ENCODE results near the gene FAM240A.
"Not testable (repeated sequence)": the region's sequence is repeated elsewhere in the genome, so short reads cannot be mapped to it uniquely, and the experiment has no call there.

Gene FAM240A

DNA sequence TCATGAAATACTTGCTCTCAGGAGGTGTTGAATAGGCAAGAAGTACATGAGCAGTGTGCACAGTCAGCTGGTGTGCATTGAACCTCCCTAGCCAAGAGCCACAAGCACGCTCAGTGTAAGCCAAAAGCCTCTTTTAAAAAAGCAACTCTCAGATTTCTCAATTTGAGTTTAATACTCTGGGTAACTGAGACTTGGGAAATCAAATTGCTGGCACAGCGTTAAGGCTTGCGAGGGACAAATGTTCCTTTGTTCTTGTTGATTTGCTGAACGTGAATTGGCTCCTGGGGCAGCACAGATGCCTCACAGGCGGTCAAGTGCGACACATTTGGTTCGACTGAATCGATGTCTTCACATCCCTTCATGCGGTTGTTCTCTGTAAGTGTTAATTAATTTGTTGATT, at the start of gene FAM240A:
FAM240A (plus strand) TSS at position 202 of the 400 bp plus-strand sequence; CDS start at position 361, 159 bp downstream.
- no peak for DNase-seq

DNA sequence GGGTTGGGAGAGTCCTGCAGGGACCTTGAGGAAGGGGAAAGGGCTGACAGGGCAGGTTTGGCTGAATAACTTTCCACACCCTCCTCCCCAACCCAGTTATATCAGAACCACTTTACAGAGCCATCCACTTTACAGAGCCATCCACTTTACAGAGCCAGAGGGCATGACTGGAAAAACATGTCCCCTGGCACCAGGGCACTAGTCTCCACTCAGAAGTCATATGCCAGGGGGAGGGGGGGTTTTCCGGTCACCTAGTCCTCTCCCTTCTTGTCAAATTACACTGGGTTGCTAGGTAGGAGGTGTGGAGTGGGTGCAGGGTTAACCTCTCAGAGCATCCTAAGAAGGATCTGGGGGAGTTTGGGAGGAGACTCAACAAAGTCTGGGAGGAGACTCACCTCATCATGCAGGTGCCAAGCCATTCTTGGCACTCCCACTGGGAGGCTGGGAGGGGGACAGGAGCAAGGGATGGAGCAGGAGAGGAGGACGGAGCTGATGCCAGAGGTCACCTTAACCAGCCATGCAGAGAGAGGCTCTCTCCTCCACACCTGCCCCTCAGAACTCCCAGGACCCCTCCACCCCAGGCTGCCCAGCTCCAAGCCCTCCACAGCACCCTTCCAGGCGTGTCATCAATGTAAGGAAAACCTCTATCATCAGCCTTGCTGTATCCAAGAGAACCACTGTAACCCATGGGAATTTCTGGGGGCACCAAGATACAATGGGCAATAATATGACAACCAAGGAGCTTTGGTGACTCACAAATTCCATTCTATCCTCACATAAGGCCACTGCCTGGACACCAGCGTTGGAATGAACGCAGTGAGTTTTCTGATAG, 47.9 kb upstream of the FAM240A start:
- DNase-seq = no peak

DNA sequence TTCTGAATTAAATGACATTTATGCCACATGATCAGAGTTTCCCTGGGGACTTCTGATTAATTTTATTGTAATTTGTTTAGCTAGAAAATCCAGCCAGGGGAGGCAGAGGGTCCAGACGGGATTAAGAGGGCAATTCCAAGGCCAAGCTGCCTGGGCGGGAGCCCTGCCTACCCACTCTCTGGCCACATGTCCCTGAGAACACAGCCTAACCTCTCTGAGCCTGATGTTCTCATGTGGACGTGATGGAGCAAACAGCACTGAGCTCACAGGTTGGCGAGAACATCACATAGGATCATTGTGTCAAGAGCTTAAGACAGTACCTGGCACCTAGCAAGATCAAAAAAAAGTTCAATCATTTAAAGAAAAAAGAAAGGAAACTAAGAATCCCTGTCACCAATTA, 47.2 kb upstream of the FAM240A start:
- DNase-seq = no peak

DNA sequence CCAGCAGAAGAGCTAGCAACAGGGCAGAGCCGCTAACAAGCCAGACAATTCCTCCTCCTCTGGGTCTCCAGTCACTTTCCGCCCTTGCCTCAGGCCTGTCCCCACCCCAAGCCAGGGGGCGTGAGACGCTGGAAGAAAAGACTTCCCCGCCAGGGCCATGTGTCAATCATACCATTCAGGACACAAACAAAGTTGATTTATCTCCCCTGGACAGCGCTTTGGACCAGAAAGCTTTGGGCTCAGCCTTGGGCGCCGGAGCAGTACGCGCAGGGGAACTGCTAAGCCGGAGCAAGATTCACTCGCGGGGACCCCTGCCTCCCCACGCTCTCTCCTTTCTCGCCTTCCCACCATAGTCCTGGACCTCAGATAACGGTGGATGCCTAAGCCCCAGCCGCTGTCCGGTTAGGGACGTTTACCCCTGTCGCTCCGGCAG, 46.7 kb upstream of the FAM240A start:
- no peak for DNase-seq

DNA sequence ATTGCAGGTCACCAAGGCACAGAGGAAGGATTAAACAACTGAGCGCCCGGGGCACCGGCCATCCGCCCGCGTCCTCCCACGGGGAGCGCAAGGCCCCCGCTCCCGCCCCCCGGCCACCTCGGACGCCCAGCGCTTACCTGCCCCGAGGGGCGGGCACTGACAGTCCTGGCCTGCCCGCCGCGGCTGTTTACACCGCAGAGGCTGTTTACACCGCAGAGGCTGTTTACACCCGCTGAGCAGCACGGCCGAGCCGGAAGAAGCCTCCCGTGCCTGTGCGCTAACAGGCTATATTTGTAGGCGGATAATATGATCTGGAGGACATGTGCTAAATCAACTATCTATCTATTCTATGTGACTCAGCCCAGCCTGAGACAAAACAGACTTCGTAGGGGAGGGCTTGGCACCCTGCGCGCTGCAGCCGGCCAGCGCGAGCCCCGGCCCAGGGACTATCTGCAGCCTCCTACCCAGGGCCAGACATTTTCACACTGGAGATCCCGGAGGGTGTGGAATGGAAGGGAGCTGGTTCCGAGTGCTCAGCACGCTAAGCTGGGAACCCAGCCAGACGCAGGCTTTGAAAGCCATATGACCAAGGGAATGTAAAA, 46.2 kb upstream of the FAM240A start, which contains the start of gene LRRC2:
LRRC2 (minus strand) TSS at position 263 of the 602 bp plus-strand sequence. CDS start 14,711 bp downstream, outside the sequence.
- DNase-seq = peak; percentile 17

DNA sequence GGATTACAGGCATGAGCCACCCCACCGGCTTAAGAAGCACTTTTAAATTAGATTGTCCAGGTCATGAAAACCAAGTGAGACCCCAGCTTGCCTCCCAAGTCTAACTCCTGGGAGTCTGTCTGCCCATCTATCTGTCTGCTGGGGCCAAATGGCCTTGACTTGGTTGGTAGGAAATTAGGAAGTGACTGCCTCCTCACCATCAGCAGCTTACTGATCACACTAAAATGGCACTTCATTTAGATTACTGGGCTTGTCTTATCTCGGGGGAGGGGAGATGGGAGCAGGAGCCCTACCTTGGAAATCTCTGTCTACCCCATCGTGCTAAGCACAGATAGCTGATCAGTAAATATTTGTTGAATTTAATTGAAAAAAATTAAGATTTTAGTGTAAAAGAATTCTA, 40.6 kb upstream of the FAM240A start:
- no peak for DNase-seq

DNA sequence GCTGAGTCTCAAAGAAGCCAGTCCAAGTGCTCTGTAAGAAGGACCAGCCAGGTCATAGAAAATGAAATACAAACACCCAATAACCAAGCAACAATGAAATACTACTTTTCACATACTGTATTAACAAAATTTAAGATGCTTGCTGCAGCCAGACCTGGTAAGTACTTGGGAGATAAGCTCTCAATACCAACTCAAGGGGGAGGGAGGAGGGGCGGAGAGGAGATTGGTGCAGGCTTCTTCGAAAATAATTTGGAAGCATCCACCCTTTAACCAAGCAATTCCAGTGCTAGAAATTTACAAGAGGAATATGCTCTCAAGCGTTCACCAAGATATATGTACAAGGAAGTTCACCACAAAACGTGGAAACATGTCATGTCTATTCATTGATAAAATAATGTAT, 38.6 kb upstream of the FAM240A start:
- DNase-seq = no peak

DNA sequence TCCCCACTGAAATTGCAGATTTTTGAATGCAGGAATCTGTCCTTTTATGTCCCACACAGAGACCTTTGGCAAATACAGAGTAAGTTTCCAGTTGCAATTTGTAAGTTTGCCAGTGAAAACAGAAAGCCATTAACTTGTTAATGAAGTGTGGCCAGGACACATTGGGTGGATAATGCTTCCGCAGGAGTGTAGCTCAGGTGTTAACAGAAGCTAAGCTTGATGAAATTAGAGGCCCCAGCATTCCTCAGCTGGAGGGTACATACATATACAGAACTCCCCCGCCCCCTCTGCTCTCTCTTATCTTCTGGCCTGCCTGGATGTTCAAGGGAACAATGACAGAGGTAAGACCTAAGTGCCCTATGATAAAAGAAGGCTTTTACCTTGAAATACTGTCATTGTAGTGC, 38.1 kb upstream of the FAM240A start:
- no peak for DNase-seq

DNA sequence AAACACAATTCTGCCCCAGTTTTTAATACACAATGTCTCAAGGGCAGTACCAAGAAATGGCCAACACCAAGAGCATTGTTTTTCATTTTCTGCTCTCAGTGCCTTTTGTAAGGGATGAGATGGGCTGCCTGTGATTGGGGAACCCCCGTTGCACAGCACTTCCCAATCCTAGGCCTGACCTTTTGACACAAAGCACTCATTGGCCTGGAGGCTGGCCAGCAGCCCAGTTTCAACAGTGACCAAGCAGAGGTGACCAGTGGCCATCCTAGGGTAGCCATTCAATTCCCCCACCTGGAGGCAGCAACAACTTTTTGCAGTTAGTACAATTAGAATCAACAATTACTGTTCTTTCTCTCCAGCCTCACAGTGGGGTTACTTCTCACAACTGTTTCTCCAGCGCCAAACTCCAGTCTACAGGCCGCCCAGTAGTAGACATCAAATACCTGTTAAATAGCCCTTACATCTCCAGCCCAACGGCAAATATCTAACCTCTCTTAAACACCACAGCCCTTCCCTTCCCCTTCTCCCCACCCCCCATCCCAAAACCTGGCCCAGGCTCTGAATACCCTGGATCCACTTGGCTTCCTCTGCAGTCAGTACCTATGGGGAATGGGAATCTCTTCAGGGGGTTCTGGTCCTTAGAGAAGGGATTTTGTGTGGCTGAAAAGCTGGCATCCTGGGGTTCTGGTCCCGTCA, 37.3 kb upstream of the FAM240A start:
- DNase-seq = no peak

DNA sequence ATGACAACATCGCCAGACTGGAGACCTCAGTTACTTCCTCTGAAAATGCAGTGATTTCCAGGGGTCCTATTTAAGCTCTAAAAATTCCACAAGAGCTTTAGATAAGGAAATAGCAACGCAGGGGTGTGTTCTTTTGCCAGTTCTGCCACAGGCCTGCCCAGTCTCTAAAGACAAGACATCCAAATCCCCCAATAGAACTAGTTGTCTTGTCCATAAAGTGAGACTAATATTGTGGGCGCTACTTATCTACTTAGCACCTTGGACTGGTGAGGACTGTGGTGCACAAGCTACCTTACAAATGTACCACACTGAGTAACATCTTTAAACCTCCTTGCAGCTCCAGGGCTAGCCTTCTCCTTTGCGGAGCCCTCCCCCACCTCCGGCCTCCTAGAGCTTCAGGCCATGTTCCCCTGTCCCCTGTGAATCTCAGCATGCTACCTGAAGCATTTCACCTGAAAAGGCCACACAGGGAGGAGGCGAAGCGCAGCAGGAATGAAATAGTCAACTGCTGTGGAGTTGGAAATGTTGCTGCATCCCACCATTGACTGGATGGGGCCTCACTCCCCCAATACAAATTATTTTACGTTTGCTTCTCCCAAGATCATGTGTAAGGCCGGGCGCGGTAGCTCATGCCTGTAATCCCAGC, 36.6 kb upstream of the FAM240A start:
- no peak for DNase-seq

DNA sequence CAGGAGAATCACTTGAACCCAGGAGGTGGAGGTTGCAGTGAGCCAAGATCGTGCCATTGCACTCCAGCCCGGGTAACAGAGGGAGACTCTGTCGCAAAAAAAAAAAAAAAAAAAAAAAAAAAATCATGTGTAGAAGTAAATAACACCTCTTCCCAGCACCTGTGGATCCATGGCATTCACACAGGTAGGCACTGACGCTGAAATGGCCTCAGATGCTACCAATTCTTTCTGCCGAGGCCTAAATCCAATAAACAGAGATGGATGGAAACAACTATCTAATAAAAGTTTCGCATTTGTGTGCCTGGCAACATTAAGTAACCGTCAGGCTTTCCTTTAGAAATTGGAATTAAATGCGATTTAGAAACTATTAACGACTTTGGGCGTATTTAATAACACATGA, 35.9 kb upstream of the FAM240A start:
- DNase-seq = no peak

DNA sequence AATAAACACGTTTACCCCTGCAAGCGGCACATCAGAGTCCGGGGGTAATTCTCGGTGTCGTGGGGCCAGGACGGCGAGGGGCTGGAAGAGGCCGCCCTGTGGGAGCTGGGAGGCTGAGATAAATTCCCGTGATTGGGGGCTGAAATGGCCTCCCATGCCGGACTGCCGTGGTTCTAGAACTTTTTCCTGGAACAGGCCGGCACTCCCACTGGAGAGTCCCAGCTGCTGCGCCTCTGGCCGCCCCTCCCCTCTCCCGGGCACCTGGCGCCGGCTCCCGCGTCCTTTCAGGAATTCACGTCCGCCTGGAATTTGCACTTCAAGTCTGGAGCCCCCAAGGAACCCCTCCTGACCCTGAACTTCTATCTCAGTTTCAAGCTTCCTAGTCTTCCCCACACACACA, 35.4 kb upstream of the FAM240A start:
- DNase-seq = no peak

DNA sequence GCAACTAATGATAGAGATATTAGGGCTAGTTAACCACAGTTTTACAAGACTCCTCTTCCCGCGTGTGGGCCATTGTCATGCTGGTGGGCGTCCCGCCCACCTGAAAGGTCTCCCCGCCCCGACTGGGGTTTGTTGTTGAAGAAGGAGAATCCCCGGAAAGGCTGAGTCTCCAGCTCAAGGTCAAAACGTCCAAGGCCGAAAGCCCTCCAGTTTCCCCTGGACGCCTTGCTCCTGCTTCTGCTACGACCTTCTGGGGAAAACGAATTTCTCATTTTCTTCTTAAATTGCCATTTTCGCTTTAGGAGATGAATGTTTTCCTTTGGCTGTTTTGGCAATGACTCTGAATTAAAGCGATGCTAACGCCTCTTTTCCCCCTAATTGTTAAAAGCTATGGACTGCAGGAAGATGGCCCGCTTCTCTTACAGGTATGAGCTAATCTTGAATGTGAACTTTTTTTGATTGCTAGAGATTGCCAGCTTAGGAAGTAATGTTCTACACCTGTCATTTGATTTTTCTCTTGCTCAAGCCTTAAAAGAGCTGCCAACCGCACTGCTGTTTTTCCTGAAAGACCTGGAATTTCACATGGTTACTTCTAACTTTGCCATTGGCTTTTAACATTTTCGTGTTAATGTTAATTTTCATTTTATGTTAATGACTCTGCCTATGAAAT, 34.6 kb upstream of the FAM240A start:
- not testable (repeated sequence) for DNase-seq

DNA sequence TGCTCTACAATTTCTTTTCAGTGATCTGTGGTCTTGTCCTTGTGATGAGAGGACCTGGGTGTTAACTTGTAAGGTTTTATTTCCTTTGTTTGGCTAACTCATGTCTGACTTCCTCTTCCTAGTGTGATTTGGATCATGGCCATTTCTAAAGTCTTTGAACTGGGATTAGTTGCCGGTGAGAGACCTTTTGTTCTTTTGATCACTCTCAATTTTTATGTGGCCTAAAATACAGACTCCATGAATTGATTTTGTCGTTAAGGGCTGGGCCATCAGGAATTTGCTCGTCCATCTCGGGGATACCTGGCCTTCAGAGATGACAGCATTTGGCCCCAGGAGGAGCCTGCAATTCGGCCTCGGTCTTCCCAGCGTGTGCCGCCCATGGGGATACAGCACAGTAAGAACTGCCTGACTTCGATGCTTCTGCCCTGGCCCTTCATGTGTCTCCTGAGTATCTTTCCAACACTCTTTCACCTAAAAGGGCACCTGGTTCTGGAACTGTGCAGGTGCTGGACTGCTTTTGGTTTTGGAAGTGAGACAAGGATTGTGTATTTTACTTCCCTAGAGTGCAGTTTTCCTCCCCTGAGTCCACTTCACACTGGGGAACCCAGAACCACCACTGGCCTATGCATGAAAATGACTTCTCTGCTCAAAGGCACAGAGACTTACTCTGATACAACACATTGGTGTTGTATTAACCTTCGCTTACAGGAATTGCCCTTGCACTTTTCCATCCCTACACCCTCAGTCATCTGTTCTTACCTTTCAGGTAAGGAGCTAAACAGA, 33.2 kb upstream of the FAM240A start:
- no peak for DNase-seq

DNA sequence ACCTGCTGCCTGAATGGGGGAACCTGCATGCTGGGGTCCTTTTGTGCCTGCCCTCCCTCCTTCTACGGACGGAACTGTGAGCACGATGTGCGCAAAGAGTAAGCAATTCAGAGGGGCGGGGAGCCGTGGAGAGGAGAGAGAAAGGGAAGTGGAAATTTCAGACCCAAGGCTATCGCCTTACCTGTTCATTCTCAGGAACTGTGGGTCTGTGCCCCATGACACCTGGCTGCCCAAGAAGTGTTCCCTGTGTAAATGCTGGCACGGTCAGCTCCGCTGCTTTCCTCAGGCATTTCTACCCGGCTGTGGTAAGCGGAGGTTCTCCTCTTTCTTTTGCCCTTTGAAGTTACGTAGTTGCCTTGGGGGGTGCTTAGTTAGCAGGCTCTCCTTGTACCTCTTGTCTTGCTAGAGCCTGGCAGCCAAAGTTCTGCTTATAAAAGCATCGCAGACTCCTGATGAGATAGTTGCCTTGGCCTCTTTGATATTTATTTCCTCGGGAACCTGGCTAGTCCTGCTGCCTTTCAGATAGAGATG, 32.5 kb upstream of the FAM240A start:
- no peak for DNase-seq

DNA sequence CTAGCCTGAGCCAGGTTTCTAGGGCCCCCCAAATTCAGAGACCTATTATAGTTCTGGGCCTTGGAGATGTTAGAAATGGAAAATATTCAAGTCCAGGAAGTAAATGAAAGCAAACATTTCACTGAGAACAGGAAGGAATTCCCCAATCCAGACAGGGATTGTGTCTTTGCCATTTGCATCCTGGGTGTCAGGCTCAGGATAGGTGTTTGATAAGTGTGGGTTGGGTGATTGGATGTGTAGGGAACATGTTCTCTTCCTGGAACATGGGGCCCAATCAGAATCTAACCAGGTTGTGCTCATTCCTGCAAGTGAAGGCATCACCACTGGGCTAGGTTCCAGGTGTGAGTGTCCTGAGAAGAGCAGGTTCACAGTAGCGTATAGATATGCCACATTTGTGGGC, 31.6 kb upstream of the FAM240A start:
- DNase-seq = no peak

DNA sequence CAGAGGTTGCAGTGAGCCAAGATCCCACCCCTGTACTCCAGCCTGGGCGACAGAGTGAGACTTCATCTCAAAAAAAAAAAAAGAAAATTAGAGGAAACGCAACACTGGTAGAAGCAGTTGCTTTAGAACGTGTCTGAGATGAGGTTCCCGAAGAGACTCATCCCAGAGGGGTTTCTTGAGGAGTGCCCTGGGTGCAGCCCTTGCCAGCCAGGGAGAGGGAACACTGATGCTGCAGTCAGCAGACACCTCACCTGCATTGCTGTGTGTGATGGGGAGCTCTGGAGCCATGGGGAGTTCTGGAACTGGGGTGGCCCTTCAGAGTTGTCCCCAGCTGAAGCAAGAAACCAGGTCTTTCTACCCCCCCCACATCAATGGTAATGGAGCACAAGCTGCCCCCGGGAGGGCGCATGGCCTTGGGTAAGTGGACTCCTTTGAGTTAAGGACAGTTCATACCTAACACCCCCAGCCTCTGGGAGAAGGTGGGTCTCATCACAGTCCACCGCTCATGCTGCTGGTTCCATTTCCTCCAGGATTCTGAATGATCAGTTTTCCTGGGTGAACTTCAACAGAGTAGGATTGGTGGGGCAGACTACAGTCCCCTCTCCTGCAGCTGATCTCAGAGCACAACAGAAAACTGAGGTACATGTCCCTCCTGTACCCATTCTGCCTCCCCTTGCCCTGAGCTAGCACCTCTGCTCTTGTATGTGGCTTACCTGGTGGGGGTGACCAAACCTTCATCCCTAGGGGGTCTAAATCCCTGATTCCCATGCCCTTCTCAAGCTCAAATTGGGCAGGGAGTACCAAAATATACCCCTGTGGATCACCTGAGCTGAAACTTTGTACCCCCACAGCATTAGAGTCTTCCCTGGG, 27.5 kb upstream of the FAM240A start:
- no peak for DNase-seq

DNA sequence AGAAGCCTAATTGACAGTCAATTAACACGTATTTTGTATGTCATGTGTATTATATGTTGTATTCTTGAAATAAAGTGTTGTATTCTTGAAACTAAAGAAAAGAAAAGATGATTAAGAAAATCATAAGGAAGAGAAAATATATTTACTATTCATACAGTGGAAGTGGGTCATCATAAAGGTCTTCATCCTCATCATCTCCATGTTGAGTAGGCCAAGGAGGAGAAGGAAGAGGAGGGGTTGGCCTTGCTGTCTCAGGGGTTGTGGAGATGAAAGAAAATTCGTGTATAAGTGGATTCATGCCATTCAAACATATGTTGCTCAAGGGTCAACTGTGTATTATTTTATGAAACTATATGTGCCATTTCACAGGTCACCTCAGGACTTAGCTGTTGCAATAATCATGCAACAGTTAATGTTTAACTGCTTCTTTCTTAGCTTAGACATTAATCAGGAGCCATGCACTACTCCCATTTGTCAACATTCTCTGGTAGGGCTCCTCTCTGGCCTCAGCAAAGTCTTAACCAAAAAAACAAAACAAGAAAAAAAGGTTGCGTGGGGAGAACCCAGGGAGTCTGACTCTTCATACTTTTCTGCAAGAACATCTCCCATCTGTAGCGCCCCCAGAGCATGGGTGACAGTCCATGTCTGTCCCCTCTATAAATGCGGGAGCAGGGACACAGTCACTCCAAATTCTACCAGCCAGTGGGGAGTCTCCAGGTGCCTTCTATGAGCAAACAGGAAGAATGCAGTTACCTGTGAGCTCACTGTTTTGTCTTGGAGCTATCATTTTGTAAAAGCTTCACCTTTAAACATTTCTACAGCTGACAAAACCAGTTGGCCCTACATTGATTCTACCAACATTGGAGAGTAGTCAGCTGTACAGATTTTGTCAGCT, 26.3 kb upstream of the FAM240A start:
- no peak for DNase-seq

DNA sequence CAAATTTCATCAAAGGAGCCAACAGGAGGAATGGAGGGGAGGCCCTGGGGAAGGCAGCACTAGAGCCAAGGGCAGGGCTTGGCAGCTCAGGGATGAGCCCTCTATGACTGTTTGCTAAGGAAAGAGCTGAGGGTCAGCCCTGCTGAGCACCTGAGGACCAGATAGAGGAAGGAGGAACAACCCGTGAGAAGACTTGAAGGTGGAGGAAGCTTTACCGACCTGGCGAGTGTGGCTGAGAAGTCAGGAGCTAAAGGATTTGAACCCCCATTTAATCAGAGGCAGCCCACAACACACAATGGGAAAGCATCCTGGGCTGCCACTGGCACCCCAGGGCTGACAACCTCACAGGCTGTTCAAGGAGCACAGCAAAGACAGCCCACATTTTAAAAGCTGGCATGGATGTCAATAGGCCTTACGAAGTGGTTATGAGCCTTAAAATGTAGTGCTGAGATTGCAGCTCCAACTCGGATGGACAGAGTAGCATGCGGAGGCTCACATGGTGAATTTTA, 25.5 kb upstream of the FAM240A start:
- DNase-seq = no peak

Data from NCI-H510A treated with DMSO at 0.1 percent for 48 hours (cell line).